Measurements from ENCODE around the gene RGS3.

Gene RGS3

DNA sequence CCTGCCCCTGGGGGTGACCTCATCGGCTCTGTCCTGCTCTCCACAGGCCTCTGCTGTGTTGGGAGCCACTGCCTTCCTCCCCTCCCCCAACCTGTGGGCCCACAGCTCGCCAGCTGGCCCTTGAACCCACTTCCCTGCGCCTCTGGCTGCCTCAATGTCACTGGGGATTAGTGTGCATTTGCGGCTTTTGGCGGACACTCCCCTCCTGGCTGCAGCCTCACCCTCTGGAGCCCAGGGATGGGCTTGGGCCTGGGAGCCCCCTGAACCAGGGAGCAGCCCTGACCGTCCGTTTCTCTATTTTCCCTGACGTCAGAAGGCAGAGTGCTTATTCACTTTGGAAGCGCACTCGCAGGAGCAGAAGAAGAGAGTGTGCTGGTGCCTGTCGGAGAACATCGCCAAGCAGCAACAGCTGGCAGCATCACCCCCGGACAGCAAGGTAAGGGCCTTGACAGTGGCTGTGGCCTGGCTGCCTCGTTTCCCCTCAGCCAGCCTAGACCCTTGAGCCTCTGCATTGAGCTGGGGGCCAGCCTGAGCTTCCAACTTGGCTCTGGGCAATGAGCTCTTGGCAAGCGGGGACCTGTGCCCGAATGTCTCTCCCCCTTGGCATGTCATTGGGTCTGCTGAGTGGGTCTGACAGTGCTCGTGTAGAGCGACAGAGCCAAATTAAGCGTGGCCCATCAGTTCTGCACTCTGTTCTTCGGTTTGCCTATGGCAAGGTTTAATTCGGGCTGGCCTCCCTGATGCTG, 73.1 kb downstream of the RGS3 start:
- Histone ChIP-seq H3K4me3 (ENCODE audit: low read depth, low read length) (no peak overlapping the region), H3K9me3 (no peaks in the 10 kb centered on the region), H3K4me1 (peaks cover 29% of the 10 kb centered on the region), H3K27me3 (no peaks in the 10 kb centered on the region), H3K36me3 (peaks cover 4% of the 10 kb centered on the region; the same call in 1 of the 2 replicates)
- TF ChIP-seq, protein P1, sequence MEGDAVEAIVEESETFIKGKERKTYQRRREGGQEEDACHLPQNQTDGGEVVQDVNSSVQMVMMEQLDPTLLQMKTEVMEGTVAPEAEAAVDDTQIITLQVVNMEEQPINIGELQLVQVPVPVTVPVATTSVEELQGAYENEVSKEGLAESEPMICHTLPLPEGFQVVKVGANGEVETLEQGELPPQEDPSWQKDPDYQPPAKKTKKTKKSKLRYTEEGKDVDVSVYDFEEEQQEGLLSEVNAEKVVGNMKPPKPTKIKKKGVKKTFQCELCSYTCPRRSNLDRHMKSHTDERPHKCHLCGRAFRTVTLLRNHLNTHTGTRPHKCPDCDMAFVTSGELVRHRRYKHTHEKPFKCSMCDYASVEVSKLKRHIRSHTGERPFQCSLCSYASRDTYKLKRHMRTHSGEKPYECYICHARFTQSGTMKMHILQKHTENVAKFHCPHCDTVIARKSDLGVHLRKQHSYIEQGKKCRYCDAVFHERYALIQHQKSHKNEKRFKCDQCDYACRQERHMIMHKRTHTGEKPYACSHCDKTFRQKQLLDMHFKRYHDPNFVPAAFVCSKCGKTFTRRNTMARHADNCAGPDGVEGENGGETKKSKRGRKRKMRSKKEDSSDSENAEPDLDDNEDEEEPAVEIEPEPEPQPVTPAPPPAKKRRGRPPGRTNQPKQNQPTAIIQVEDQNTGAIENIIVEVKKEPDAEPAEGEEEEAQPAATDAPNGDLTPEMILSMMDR (IDR thresholded peaks at IDR 0.05; ENCODE audit: low read depth, low read length): no peak
- DNase-seq: peak; percentile 71

DNA sequence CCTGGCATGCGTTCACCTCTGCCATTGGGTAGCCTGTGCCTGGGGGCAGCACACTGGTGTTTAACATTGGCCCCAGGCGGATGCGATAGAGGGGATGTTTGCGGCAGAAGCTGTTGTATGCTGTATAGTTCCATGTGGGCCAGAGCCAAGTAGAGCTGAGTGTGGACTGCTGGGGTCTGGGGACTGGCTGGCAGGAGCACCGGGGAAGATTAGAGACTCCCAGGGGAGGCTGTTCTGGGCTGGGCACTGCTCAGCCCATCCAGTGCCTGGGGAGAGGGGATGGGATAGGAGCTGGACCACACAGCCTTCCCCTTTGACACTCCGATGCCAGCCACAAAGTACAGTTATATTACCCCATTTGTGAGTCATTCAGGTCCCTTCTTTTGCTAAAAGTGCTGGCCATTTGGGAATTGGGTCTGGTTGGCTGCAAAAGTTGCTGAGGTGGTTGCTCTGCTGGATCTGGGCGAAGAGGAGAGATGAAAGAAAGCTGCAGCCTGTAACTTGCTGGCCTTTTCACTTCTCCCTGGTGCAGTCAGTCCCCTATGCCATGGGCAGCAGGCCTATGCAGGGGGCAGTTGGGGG, 73.8 kb downstream of the RGS3 start:
- DNase-seq: peak; percentile 82
- TF ChIP-seq, protein P1 (IDR thresholded peaks at IDR 0.05; ENCODE audit: low read depth, low read length): no peak
- peaks cover 4% of the 10 kb centered on the region; the same call in 1 of the 2 replicates for H3K36me3 ChIP-seq

DNA sequence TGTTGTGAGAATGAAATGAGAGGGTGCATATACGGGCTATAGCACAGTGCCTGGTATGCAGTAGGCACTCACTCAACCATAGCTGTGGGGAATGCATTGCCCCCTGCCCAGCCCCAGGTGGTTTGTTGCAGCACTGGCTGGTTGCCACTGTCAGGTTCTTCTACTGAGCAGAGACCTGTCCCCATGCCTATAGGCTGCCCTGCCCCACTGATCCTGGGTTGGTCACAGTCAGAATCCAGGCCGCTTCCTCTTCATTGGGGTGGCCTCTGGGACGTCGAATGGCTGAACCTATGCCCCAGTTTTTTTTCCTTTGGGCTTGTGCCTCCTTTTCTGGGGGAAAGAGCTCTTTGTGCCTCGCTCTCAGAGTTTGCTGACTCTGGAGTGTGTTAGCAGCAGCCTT, 74.6 kb downstream of the RGS3 start:
- TF ChIP-seq, protein P1 (IDR thresholded peaks at IDR 0.05; ENCODE audit: low read depth, low read length): no peak
- H3K4me3 ChIP-seq (ENCODE audit: low read depth, low read length): no peak overlapping the region
- peaks cover 29% of the 10 kb centered on the region for H3K4me1 ChIP-seq
- DNase-seq: no peak
- no peaks in the 10 kb centered on the region for H3K27me3 ChIP-seq
- H3K36me3 ChIP-seq: peaks cover 4% of the 10 kb centered on the region; the same call in 1 of the 2 replicates
- no peaks in the 10 kb centered on the region for H3K9me3 ChIP-seq

More for the DNA sequence above, 73.8 kb downstream of the RGS3 start:
- Histone ChIP-seq H3K4me3 (ENCODE audit: low read depth, low read length) (no peak overlapping the region), H3K27me3 (no peaks in the 10 kb centered on the region), H3K9me3 (no peaks in the 10 kb centered on the region), H3K4me1 (peaks cover 29% of the 10 kb centered on the region)

DNA sequence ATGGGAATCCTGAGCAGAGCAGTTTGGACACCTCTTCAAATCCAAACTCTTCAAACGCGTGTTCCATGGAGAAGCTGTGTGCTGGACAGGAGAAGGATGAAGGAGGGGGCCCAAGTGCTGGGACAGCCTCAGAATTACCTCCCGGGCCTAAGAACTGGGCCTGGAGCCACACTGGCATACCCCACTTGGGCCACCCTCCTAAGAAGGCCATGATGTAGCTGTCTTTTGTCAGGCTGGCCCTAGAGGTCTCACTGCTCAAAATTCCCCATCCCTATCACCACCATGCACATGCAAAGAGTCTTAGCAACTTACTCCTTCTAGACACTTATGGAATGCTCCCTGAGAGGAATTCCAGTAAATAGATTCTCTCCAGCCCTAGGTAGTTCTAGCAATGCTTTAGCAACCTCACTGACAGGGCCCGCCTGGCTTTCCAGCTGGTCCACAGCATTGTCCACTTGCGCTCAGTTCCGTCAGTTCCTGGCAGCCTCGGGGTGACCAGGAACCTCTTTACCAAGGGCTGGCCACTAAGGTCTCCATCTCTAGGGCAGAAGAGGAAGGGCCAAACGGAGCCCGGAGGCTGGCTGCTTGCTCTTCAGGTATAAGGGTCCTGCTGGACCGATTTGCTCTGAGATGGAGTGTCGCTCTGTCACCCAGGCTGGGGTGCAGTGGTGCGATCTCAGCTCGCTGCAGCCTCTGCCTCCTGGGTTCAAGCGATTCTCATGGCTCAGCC, 75.3 kb downstream of the RGS3 start:
- no peak for DNase-seq
- H3K9me3 ChIP-seq: no peaks in the 10 kb centered on the region
- H3K4me3 ChIP-seq (ENCODE audit: low read depth, low read length): no peak overlapping the region
- H3K27me3 ChIP-seq: no peaks in the 10 kb centered on the region
- peaks cover 4% of the 10 kb centered on the region; the same call in 1 of the 2 replicates for H3K36me3 ChIP-seq
- peaks cover 29% of the 10 kb centered on the region for H3K4me1 ChIP-seq
- TF ChIP-seq, protein P1 (IDR thresholded peaks at IDR 0.05; ENCODE audit: low read depth, low read length): no peak

DNA sequence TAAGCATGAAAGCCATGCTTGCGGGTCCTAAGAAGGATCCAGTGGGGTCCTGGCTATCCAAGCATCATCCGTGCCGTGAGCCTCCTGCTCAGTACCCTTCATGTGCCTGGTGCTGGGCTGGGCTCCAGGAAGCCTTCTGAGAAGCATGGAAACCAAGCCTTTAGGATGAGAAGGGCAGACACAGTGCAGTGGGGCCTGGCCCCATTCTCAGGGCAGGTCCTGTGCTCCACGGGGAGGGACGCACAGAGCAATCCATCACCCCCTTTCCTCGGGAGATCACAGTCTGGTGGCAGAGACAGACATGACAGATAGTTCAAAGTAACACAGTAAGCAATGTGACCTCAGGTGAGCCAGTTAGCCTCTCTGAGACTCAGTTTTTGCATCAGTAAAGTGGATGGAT, 76.9 kb downstream of the RGS3 start:
- Histone ChIP-seq H3K4me1 (peaks cover 29% of the 10 kb centered on the region), H3K4me3 (ENCODE audit: low read depth, low read length) (no peak overlapping the region), H3K36me3 (peaks cover 4% of the 10 kb centered on the region; the same call in 1 of the 2 replicates), H3K27me3 (no peaks in the 10 kb centered on the region), H3K9me3 (no peaks in the 10 kb centered on the region)
- TF ChIP-seq, protein P1 (IDR thresholded peaks at IDR 0.05; ENCODE audit: low read depth, low read length): no peak
- no peak for DNase-seq

Measured in BE2C (cell line).